Ascending aorta (tissue), 2 donors: ENCODE measurements around the gene PBX3. TPM values are rescaled to one million over a fixed set of nuclear protein-coding genes. Genes with fewer than 3 reads are reported as not detected.
"Not testable (repeated sequence)": the region's sequence is repeated elsewhere in the genome, so short reads cannot be mapped to it uniquely, and the experiment has no call there.

Experiments used
- DNase-seq, 2 donors: peaks; one replicate each; pipeline ENCODE4 v3.0.0-alpha.2; 2019; ENCODE audit warnings: low spot score in 2 of 2
- H3K27ac ChIP-seq, 2 donors: fragments of 200-600 bp; sonication (generic); one replicate each; pipeline ENCODE4 v1.5.1; 2016 to 2017; ENCODE audit warnings: mild to moderate bottlenecking in 1 of 2
- H3K27me3 ChIP-seq: fragments of 200-600 bp; sonication (generic); one replicate; pipeline ENCODE4 v1.5.1; 2017
- H3K36me3 ChIP-seq, 2 donors: fragments of 200-600 bp; sonication (generic); one replicate each; pipeline ENCODE4 v1.5.1; 2016
- H3K4me1 ChIP-seq, 2 donors: fragments of 200-600 bp; sonication (generic); one replicate each; pipeline ENCODE4 v1.5.1; 2016 to 2017; ENCODE audit warnings: mild to moderate bottlenecking in 1 of 2
- H3K4me3 ChIP-seq, 2 donors: fragments of 200-600 bp; sonication (generic); one replicate each; pipeline ENCODE4 v1.5.1; 2016 to 2017; ENCODE audit warnings: mild to moderate bottlenecking in 1 of 2
- H3K9me3 ChIP-seq, 2 donors: fragments of 200-600 bp; sonication (generic); one replicate each; pipeline ENCODE4 v1.5.1; 2016
- intact Hi-C: fragments of 100-400 bp; cut with DNase I; formaldehyde crosslinking; loops from one replicate; pipeline ENCODE4 v1.15.1; 2023
- total RNA-seq: library from RNA; depleted of rRNA; stranded (reverse); fragments of >200 nt; gene quantifications from one replicate; pipeline ENCODE4 v1.1.0, GENCODE V29; 2016
- TF ChIP-seq, protein P1 (sequence below), 3 experiments: fragments of 200-600 bp in 2 of 3; fragments of 450-650 bp in 1 of 3; sonication (generic) in 2 of 3; IDR thresholded peaks; one replicate each; pipeline ENCODE4 v1.5.1; 2016 to 2019; ENCODE audit warnings: antibody characterized with exemption in 3 of 3, mild to moderate bottlenecking in 1 of 3, moderate library complexity in 1 of 3

Gene PBX3
- total RNA-seq, 1 donor from 2014 or later = 24.3 TPM

DNA sequence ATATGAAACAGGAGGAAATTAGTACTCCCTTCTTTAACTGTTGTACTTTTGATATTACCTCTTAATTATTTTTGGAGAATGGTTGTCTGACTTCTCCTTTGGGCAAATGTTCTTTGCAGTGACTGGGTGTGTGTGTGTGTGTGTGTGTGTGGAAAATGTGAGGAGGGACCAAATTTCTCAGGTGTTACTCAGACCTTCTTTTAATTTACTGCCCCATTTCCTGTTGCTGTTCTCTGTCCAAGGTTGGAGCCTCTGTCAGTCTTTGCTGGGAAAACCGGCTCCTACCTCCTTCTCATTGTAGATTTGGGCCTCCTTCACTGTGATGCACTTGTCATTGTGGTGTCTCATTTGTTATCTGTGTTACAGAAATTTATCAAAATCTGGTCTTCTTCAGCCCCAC, 68.4 kb downstream of the PBX3 start:
- Histone ChIP-seq H3K4me1 (no peaks in the 10 kb centered on the region), H3K27me3 (no peaks in the 10 kb centered on the region), H3K4me3 (no peak overlapping the region), H3K9me3 (no peaks in the 10 kb centered on the region), H3K27ac (no peak overlapping the region), H3K36me3 (no peaks in the 10 kb centered on the region)
- intact Hi-C loops = no loop called here
- DNase-seq = no peak
- TF ChIP-seq, protein P1, sequence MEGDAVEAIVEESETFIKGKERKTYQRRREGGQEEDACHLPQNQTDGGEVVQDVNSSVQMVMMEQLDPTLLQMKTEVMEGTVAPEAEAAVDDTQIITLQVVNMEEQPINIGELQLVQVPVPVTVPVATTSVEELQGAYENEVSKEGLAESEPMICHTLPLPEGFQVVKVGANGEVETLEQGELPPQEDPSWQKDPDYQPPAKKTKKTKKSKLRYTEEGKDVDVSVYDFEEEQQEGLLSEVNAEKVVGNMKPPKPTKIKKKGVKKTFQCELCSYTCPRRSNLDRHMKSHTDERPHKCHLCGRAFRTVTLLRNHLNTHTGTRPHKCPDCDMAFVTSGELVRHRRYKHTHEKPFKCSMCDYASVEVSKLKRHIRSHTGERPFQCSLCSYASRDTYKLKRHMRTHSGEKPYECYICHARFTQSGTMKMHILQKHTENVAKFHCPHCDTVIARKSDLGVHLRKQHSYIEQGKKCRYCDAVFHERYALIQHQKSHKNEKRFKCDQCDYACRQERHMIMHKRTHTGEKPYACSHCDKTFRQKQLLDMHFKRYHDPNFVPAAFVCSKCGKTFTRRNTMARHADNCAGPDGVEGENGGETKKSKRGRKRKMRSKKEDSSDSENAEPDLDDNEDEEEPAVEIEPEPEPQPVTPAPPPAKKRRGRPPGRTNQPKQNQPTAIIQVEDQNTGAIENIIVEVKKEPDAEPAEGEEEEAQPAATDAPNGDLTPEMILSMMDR (IDR thresholded peaks at IDR 0.05) = no peak

DNA sequence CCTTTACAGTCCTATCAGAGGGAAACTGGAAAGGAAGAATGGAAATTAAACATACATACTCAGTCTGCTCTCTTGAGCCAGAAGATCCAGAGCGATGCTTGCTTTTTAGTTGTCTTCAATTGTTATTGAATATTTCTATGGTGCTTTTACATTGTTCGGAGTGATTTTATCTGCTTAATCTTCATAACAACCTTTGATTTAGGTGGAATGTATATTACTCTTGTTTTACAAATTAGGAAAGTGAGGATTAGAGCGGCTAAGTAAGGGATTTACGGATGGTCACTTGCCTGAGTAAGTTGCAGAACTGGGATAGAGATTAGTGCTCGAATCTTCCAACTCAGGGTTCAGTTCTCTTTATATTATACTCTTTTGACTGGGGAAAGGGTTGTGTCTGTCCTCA, 69.1 kb downstream of the PBX3 start:
- DNase-seq = no peak
- intact Hi-C loops = no loop called here
- Histone ChIP-seq H3K36me3 (no peaks in the 10 kb centered on the region), H3K27ac (no peak overlapping the region), H3K4me3 (no peak overlapping the region), H3K4me1 (no peaks in the 10 kb centered on the region), H3K27me3 (no peaks in the 10 kb centered on the region), H3K9me3 (no peaks in the 10 kb centered on the region)
- TF ChIP-seq, protein P1 (IDR thresholded peaks at IDR 0.05) = no peak

DNA sequence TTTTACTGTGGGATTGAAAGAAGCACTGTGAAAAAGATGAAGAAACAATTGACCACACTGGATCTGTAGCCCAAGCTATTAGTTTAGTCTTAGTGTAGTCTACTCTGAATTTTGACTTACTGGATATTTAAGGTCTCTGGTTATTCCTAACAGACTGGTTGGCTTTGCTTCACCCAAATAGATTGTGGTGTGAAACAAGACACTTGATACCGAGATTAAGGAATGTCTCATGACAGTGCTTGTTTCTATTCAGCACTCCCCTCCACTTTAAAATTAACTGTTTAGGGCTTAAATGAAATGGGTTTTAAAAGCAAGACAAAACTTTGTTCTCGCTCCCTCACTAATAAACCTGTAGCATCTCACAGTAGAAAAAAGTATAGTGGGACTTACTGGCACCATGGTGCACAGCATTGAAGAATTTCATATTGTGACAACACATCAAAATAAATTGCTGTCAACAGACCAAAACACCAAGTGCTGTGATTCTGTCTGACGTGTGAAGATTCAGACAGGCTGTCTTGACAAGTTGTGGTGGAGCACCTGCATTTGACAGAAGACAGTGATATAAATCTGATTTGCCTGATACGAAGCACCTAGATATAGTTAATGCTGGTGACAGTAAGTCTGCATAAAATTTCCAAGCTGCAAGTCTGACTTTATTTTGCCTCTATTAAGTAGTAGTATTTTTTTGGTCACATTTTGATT, 73.1 kb downstream of the PBX3 start:
- intact Hi-C loops = no loop called here
- TF ChIP-seq, protein P1 (IDR thresholded peaks at IDR 0.05) = no peak
- H3K27me3 ChIP-seq = no peaks in the 10 kb centered on the region
- no peak for DNase-seq
- H3K27ac ChIP-seq = no peak overlapping the region
- H3K36me3 ChIP-seq = no peaks in the 10 kb centered on the region
- H3K4me1 ChIP-seq = no peaks in the 10 kb centered on the region
- H3K4me3 ChIP-seq = no peak overlapping the region
- H3K9me3 ChIP-seq = no peaks in the 10 kb centered on the region

DNA sequence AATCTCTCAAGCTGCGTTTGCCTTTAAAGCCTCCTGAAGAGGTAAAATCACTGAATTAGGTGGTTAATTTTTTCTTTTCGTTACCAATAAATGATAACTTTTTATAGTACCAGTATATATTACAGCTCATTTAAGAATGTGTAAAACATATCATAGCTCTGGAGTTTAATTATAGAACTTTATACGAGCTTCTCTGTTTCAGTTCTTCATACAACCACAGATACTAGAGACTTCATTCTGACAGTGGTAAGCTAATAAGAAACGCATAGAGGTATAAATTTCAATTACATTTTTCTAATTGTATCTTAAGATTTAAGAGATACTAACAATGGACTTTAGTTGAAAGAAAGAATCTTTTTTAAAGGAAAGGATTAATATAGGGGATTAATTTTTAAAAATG, 73.9 kb downstream of the PBX3 start:
- no peaks in the 10 kb centered on the region for H3K4me1 ChIP-seq
- H3K4me3 ChIP-seq = no peak overlapping the region
- TF ChIP-seq, protein P1 (IDR thresholded peaks at IDR 0.05) = no peak
- DNase-seq = no peak
- no peak overlapping the region for H3K27ac ChIP-seq
- no peaks in the 10 kb centered on the region for H3K36me3 ChIP-seq
- H3K27me3 ChIP-seq = no peaks in the 10 kb centered on the region
- intact Hi-C loops = no loop called here
- no peaks in the 10 kb centered on the region for H3K9me3 ChIP-seq

DNA sequence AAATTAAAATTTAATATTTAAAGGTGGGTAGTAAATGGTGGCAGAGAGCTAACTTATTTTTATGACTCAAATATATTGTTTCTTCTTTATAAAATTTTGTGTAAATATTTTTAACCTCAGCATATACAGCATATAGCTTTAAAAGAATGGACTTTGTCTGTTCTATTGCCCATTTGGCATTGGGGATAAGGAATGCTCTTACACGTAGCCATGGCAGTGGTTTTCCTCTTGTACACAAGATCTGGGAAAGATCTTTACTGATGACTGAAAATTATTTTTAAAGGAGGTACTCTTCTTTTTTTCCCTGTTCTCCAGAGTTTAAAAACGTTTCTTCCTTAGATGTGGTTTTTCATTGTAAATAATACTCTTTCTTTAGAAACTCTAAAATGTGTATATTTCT, 75.0 kb downstream of the PBX3 start:
- no peak for DNase-seq
- intact Hi-C loops = no loop called here
- Histone ChIP-seq H3K27ac (no peak overlapping the region), H3K4me3 (no peak overlapping the region), H3K36me3 (no peaks in the 10 kb centered on the region), H3K27me3 (no peaks in the 10 kb centered on the region), H3K4me1 (no peaks in the 10 kb centered on the region), H3K9me3 (no peaks in the 10 kb centered on the region)
- TF ChIP-seq, protein P1 (IDR thresholded peaks at IDR 0.05) = no peak

DNA sequence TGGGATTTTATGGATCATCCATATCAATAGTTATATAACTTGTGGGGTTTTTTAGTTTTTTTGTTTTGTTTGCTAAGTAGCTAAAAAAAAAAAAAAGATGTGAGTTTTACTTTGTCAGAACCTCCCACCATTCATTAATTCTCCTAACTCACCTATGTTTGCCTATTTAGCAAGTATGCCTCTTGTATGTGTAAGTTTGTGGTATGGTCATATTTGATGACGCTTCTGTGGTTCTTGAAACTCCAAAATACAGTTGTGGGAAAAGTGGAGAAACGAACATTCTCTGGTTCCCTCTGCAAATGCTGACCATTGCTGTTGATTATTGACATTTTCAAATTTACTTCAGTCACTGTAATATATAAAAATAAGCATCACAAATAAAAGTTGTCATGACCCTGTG, 75.7 kb downstream of the PBX3 start:
- H3K27me3 ChIP-seq = no peaks in the 10 kb centered on the region
- TF ChIP-seq, protein P1 (IDR thresholded peaks at IDR 0.05) = no peak
- no peak overlapping the region for H3K27ac ChIP-seq
- intact Hi-C loops = no loop called here
- H3K4me1 ChIP-seq = no peaks in the 10 kb centered on the region
- no peaks in the 10 kb centered on the region for H3K9me3 ChIP-seq
- DNase-seq = no peak
- H3K36me3 ChIP-seq = no peaks in the 10 kb centered on the region
- no peak overlapping the region for H3K4me3 ChIP-seq

DNA sequence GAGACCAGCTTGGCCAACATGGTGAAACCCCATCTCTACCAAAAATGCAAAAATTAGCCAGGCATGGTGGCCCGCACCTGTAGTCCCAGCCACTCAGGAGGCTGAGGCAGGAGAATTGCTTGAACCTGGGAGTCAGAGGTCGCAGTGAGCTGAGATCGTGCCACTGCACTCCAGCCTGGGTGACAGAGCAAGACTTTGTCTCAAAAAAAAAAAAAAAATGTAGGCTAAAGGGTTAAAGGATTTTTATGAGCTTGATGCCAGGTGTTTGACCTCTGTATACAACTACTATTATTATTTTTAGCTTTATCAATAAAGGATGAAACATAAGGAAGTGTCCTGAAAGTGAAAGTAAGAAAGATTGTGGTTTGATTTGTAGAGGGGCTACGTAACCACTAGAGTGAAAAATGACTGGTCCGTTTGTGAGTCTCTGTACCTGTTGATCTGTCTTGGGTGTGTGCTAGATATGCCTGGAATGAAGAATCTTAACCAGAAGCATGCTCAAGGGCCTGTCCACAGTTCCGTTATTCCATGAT, 76.8 kb downstream of the PBX3 start:
- peak overlapping the region in 1 of 2 donors; percentile 42 for H3K4me3 ChIP-seq
- DNase-seq, H3K36me3 ChIP-seq, H3K27ac ChIP-seq, H3K9me3 ChIP-seq, intact Hi-C loops, H3K27me3 ChIP-seq, H3K4me1 ChIP-seq: not testable (repeated sequence)
